Neural cell (in vitro differentiated cells): ENCODE data around the gene COL4A5. TPM values are rescaled to one million over a fixed set of nuclear protein-coding genes. Genes with fewer than 3 reads are reported as not detected.

Source experiments
- H2AFZ ChIP-seq: fragments of 200-600, 300-800 bp; sonication (generic), shearing (Covaris generic); 2 replicates; pipeline ENCODE4 v1.6.0; 2014; ENCODE audit warnings: low read depth, mild to moderate bottlenecking, antibody characterized with exemption, low read length, moderate library complexity
- H3F3A ChIP-seq: fragments of 200-600 bp; shearing (Covaris generic); 2 replicates; pipeline ENCODE4 v1.6.1; 2016; ENCODE audit warnings: mild to moderate bottlenecking, moderate library complexity, mixed read lengths, antibody characterized with exemption, low read length; ENCODE audit not compliant: insufficient read depth, poor library complexity, severe bottlenecking
- H3K27ac ChIP-seq: fragments of 200-600, 300-800 bp; sonication (generic), shearing (Covaris generic); 2 replicates; pipeline ENCODE4 v1.5.1; 2014; ENCODE audit warnings: mild to moderate bottlenecking, low read length, moderate library complexity
- H3K27me3 ChIP-seq: fragments of 300-800, 200-600 bp; sonication (generic), shearing (Covaris generic); 2 replicates; pipeline ENCODE4 v1.6.0; 2014; ENCODE audit warnings: mild to moderate bottlenecking, low read depth, low read length, moderate library complexity; ENCODE audit not compliant: insufficient read depth
- H3K36me3 ChIP-seq: fragments of 300-800, 200-600 bp; sonication (generic), shearing (Covaris generic); 2 replicates; pipeline ENCODE4 v1.5.1; 2014; ENCODE audit warnings: mild to moderate bottlenecking, antibody characterized with exemption, low read length, moderate library complexity; ENCODE audit not compliant: insufficient read depth
- H3K4me2 ChIP-seq: fragments of 300-800, 200-600 bp; sonication (generic), shearing (Covaris generic); 2 replicates; pipeline ENCODE4 v1.6.0; 2014; ENCODE audit warnings: mild to moderate bottlenecking, low read length
- H3K4me3 ChIP-seq: fragments of 300-800, 200-600 bp; sonication (generic), shearing (Covaris generic); 2 replicates; pipeline ENCODE4 v1.5.1; 2014; ENCODE audit warnings: mild to moderate bottlenecking, low read length, moderate library complexity
- H3K79me2 ChIP-seq: fragments of 200-600 bp; shearing (Covaris generic); replicated peaks from 2 replicates; pipeline ENCODE4 v1.6.0; 2014; ENCODE audit warnings: mild to moderate bottlenecking, low read length, moderate library complexity; ENCODE audit not compliant: insufficient read depth
- H3K9ac ChIP-seq: fragments of 300-800, 200-600 bp; sonication (generic), shearing (Covaris generic); 2 replicates; pipeline ENCODE4 v1.6.1; 2016; ENCODE audit warnings: mild to moderate bottlenecking, low read length, mixed read lengths
- H3K9me2 ChIP-seq: fragments of 200-600 bp; shearing (Covaris generic); 2 replicates; pipeline ENCODE4 v1.6.1; 2016; ENCODE audit warnings: mild to moderate bottlenecking, low read length, mixed read lengths; ENCODE audit not compliant: insufficient read depth
- H3K9me3 ChIP-seq: fragments of 200-600, 300-800 bp; sonication (generic), shearing (Covaris generic); 2 replicates; pipeline ENCODE4 v1.6.1; 2016; ENCODE audit warnings: mild to moderate bottlenecking, mixed run types, low read length, moderate library complexity, mixed read lengths
- H4K20me1 ChIP-seq: fragments of 200-600 bp; shearing (Covaris generic); 2 replicates; pipeline ENCODE4 v1.6.1; 2016; ENCODE audit warnings: mild to moderate bottlenecking, mixed run types; ENCODE audit not compliant: insufficient read depth
- EP300 ChIP-seq: fragments of 450-650 bp; conservative IDR thresholded peaks from 2 replicates; pipeline ENCODE4 v1.6.1; 2014; ENCODE audit warnings: antibody characterized with exemption, mild to moderate bottlenecking, moderate library complexity; ENCODE audit not compliant: poor library complexity, severe bottlenecking
- MXI1 ChIP-seq: fragments of 450-650 bp; conservative IDR thresholded peaks from 2 replicates; pipeline ENCODE4 v1.6.1; 2014; ENCODE audit warnings: antibody characterized with exemption, mild to moderate bottlenecking; ENCODE audit not compliant: poor library complexity, severe bottlenecking
- RAD21 ChIP-seq: fragments of 450-650 bp; conservative IDR thresholded peaks from 2 replicates; pipeline ENCODE4 v1.6.1; 2014; ENCODE audit warnings: antibody characterized with exemption, mild to moderate bottlenecking, moderate library complexity
- SMC3 ChIP-seq: fragments of 450-650 bp; conservative IDR thresholded peaks from 2 replicates; pipeline ENCODE4 v1.6.1; 2014; ENCODE audit warnings: antibody characterized with exemption, mild to moderate bottlenecking, moderate library complexity; ENCODE audit not compliant: poor library complexity
- TAF1 ChIP-seq: IDR thresholded peaks from 2 replicates; pipeline ENCODE4 v1.6.1; 2012; ENCODE audit warnings: low read depth
- polyA plus RNA-seq: library from polyadenylated mRNA; depleted of rRNA; stranded (reverse); fragments of >200 nt; gene quantifications from 2 replicates; pipeline ENCODE4 v1.2.3, GENCODE V29; 2014
- TF ChIP-seq, protein P1 (sequence below): fragments of 450-650 bp; IDR thresholded peaks from 2 replicates; pipeline ENCODE4 v1.5.1; 2014; ENCODE audit warnings: antibody characterized with exemption, mild to moderate bottlenecking, moderate library complexity; ENCODE audit not compliant: poor library complexity, severe bottlenecking
- TF ChIP-seq, protein P2 (sequence below): IDR thresholded peaks from 2 replicates; pipeline ENCODE4 v1.6.1; 2012; ENCODE audit warnings: borderline replicate concordance

The COL4A5 gene
- polyA plus RNA-seq, 1 donor from 2014 or later: 3.9 TPM

DNA sequence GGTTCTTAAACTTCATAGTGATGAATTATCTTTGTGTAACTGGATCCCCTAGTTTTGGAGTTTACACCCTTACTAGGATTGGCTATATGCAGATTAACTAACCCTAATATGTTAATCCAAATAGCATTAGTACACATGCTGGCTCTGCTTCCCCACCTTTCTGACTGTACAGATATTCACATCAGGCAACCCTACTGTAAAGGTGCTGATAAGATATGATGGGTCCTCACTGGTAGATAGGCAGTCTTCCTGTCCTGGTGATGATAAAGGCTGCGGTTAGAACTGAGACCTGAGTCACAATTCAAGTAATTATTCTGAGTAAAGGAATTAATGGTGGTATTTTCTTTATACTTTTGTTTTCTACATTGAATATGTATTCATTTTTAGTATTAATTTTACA, 118.6 kb downstream of the COL4A5 start:
- TF ChIP-seq EP300 (no peak), SMC3 (no peak), RAD21 (no peak), MXI1 (no peak)
- TF ChIP-seq, protein P1, sequence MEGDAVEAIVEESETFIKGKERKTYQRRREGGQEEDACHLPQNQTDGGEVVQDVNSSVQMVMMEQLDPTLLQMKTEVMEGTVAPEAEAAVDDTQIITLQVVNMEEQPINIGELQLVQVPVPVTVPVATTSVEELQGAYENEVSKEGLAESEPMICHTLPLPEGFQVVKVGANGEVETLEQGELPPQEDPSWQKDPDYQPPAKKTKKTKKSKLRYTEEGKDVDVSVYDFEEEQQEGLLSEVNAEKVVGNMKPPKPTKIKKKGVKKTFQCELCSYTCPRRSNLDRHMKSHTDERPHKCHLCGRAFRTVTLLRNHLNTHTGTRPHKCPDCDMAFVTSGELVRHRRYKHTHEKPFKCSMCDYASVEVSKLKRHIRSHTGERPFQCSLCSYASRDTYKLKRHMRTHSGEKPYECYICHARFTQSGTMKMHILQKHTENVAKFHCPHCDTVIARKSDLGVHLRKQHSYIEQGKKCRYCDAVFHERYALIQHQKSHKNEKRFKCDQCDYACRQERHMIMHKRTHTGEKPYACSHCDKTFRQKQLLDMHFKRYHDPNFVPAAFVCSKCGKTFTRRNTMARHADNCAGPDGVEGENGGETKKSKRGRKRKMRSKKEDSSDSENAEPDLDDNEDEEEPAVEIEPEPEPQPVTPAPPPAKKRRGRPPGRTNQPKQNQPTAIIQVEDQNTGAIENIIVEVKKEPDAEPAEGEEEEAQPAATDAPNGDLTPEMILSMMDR: no peak
- no peaks in the 10 kb centered on the region for H3K27me3 ChIP-seq
- H3K9ac ChIP-seq: no peak overlapping the region
- H3K4me2 ChIP-seq: no peak overlapping the region
- H4K20me1 ChIP-seq: no peaks in the 10 kb centered on the region
- no peak overlapping the region for H2AFZ ChIP-seq
- no peaks in the 10 kb centered on the region for H3K36me3 ChIP-seq
- H3K27ac ChIP-seq: no peak overlapping the region
- H3K79me2 ChIP-seq: no peaks in the 10 kb centered on the region
- H3K9me3 ChIP-seq: no peaks in the 10 kb centered on the region
- H3K9me2 ChIP-seq: no peaks in the 10 kb centered on the region
- no peak overlapping the region for H3K4me3 ChIP-seq
- no peaks in the 10 kb centered on the region for H3F3A ChIP-seq

DNA sequence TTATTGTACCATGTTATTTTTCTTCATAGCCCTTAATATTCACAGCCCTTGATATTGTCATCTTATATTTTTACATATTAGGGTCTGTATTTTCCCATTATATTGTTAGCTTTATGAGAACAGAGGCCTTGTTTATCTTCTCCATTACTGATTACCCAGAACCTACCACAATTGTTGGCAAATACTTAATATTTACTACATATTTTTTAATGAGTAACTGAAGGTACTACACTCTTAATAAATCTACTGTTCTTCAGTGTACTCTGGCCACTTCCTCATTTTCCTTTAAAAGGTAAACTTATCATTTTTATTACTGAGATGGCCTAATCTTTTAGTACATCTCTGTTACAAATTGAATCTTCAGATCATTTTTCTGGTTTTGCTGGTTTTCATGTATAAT, 133.5 kb downstream of the COL4A5 start:
- no peaks in the 10 kb centered on the region for H3K9me3 ChIP-seq
- no peak overlapping the region for H3K27ac ChIP-seq
- no peak overlapping the region for H3K4me2 ChIP-seq
- no peak overlapping the region for H3K9ac ChIP-seq
- no peaks in the 10 kb centered on the region for H3F3A ChIP-seq
- no peaks in the 10 kb centered on the region for H4K20me1 ChIP-seq
- no peaks in the 10 kb centered on the region for H3K27me3 ChIP-seq
- H3K79me2 ChIP-seq: no peaks in the 10 kb centered on the region
- TF ChIP-seq, protein P2, sequence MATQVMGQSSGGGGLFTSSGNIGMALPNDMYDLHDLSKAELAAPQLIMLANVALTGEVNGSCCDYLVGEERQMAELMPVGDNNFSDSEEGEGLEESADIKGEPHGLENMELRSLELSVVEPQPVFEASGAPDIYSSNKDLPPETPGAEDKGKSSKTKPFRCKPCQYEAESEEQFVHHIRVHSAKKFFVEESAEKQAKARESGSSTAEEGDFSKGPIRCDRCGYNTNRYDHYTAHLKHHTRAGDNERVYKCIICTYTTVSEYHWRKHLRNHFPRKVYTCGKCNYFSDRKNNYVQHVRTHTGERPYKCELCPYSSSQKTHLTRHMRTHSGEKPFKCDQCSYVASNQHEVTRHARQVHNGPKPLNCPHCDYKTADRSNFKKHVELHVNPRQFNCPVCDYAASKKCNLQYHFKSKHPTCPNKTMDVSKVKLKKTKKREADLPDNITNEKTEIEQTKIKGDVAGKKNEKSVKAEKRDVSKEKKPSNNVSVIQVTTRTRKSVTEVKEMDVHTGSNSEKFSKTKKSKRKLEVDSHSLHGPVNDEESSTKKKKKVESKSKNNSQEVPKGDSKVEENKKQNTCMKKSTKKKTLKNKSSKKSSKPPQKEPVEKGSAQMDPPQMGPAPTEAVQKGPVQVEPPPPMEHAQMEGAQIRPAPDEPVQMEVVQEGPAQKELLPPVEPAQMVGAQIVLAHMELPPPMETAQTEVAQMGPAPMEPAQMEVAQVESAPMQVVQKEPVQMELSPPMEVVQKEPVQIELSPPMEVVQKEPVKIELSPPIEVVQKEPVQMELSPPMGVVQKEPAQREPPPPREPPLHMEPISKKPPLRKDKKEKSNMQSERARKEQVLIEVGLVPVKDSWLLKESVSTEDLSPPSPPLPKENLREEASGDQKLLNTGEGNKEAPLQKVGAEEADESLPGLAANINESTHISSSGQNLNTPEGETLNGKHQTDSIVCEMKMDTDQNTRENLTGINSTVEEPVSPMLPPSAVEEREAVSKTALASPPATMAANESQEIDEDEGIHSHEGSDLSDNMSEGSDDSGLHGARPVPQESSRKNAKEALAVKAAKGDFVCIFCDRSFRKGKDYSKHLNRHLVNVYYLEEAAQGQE: no peak
- TF ChIP-seq, protein P1: no peak
- TF ChIP-seq EP300 (no peak), RAD21 (no peak), SMC3 (no peak), TAF1 (no peak), MXI1 (no peak)
- H3K4me3 ChIP-seq: no peak overlapping the region
- H3K36me3 ChIP-seq: no peaks in the 10 kb centered on the region
- no peaks in the 10 kb centered on the region for H3K9me2 ChIP-seq
- no peak overlapping the region for H2AFZ ChIP-seq
